BE2C (cell line): ENCODE data around the gene ESPNL.

Experiments
- DNase-seq: peaks from one replicate; pipeline ENCODE4 v3.0.0-alpha.2; 2020
- H3K27me3 ChIP-seq: fragments of 250-450 bp; sonication (Bioruptor Pico); 2 replicates; pipeline ENCODE4 v1.5.1; 2020; ENCODE audit warnings: mild to moderate bottlenecking
- H3K36me3 ChIP-seq: fragments of 250-450 bp; sonication (Bioruptor Pico); 2 replicates; pipeline ENCODE4 v1.5.1; 2020; ENCODE audit warnings: mild to moderate bottlenecking
- H3K4me1 ChIP-seq: fragments of 250-450 bp; sonication (Bioruptor Pico); 2 replicates; pipeline ENCODE4 v1.5.1; 2020
- H3K4me3 ChIP-seq: 2 replicates; pipeline ENCODE4 v1.5.1; 2011; ENCODE audit warnings: low read depth, low read length
- H3K9me3 ChIP-seq: fragments of 250-450 bp; sonication (Bioruptor Pico); 2 replicates; pipeline ENCODE4 v1.5.1; 2020
- CTCF ChIP-seq: IDR thresholded peaks from 2 replicates; pipeline ENCODE4 v1.5.1; 2012; ENCODE audit warnings: mild to moderate bottlenecking, low read depth, low read length

The ESPNL gene

GRCh38 chr2:238116298-238117198 lies 16.4 kb downstream of the ESPNL start:
- DNase-seq, result peak; percentile 4
- H3K4me3 ChIP-seq, result no peak overlapping the region
- no peaks in the 10 kb centered on the region for H3K4me1 ChIP-seq
- H3K27me3 ChIP-seq, result no peaks in the 10 kb centered on the region
- H3K9me3 ChIP-seq, result no peaks in the 10 kb centered on the region; the same call in 1 of the 2 replicates
- no peaks in the 10 kb centered on the region for H3K36me3 ChIP-seq
- TF ChIP-seq CTCF, result no peak

- no peak for TF ChIP-seq CTCF
- H3K36me3 ChIP-seq, result no peaks in the 10 kb centered on the region
- no peak overlapping the region for H3K4me3 ChIP-seq
- H3K4me1 ChIP-seq, result no peaks in the 10 kb centered on the region
- no peaks in the 10 kb centered on the region for H3K27me3 ChIP-seq
- H3K9me3 ChIP-seq, result no peaks in the 10 kb centered on the region
- no peak for DNase-seq
Observed at GRCh38 chr2:238117199-238118154, 17.3 kb downstream of the ESPNL start.

GRCh38 chr2:238119756-238120462 lies 19.8 kb downstream of the ESPNL start:
- DNase-seq, result peak; percentile 7
- Histone ChIP-seq H3K4me3 (no peak overlapping the region), H3K27me3 (no peaks in the 10 kb centered on the region), H3K4me1 (no peaks in the 10 kb centered on the region), H3K9me3 (no peaks in the 10 kb centered on the region), H3K36me3 (no peaks in the 10 kb centered on the region)
- TF ChIP-seq CTCF, result no peak

- DNase-seq, result peak; percentile 73
- TF ChIP-seq CTCF, result peak; percentile 58
- Histone ChIP-seq H3K27me3 (no peaks in the 10 kb centered on the region), H3K4me1 (no peaks in the 10 kb centered on the region), H3K4me3 (no peak overlapping the region), H3K36me3 (no peaks in the 10 kb centered on the region), H3K9me3 (no peaks in the 10 kb centered on the region)
Observed at GRCh38 chr2:238120463-238121298, 20.5 kb downstream of the ESPNL start.

GRCh38 chr2:238121511-238122286 lies 21.6 kb downstream of the ESPNL start:
- no peak for TF ChIP-seq CTCF
- Histone ChIP-seq H3K4me3 (no peak overlapping the region), H3K36me3 (no peaks in the 10 kb centered on the region), H3K4me1 (no peaks in the 10 kb centered on the region), H3K9me3 (no peaks in the 10 kb centered on the region), H3K27me3 (no peaks in the 10 kb centered on the region)
- no peak for DNase-seq
